ENCODE data around the gene IL3. TPM values are rescaled to one million over a fixed set of nuclear protein-coding genes. Genes with fewer than 3 reads are reported as not detected.
A peak's percentile ranks its signal among the peaks of the same experiment; 100 is the strongest.
"Not testable (repeated sequence)": the region's sequence is repeated elsewhere in the genome, so short reads cannot be mapped to it uniquely, and the experiment has no call there.

IL3 gene
- total and polyA plus RNA-seq, 2 of the 4 experiments (the other 2 are of a cell fraction): not detected

GRCh38 chr5:132105688-132106087 lies 45.2 kb downstream of the IL3 start:
- Histone ChIP-seq H3K9me1 (ENCODE audit: insufficient read depth, low read length) (peaks cover 31% of the 10 kb centered on the region), H4K20me1 (ENCODE audit: insufficient read depth, low read length) (no peaks in the 10 kb centered on the region), H3K9ac (ENCODE audit: low read depth, low read length) (no peak overlapping the region), H2BK5ac (ENCODE audit: low read depth, low read length, poor library complexity, severe bottlenecking) (no peak overlapping the region), H2BK20ac (ENCODE audit: low read depth, low read length) (no peak overlapping the region; the same call in 1 of the 2 replicates), H2AK5ac (ENCODE audit: low read depth, low read length) (peak overlapping the region; percentile 87; the same call in 1 of the 2 replicates), H3K4ac (ENCODE audit: low read depth, low read length) (no peak overlapping the region), H2AK9ac (replicated peaks; ENCODE audit: low read depth, low read length, poor library complexity) (no peak overlapping the region), H3K18ac (ENCODE audit: low read depth, low read length) (no peak overlapping the region), H3K4me3 (ENCODE audit: insufficient read depth, low read depth, low read length) (no peak overlapping the region), H3K23ac (ENCODE audit: low read depth, low read length) (no peak overlapping the region), H2BK120ac (ENCODE audit: low read depth, low read length) (peak overlapping the region; percentile 88; the same call in 1 of the 2 replicates), H4K5ac (ENCODE audit: low read depth, low read length) (no peak overlapping the region), H4K91ac (ENCODE audit: insufficient read depth, low read depth, low read length) (no peak overlapping the region), H3K27ac (ENCODE audit: insufficient read depth, low read length) (no peak overlapping the region), H3K36me3 (ENCODE audit: control insufficient read depth, insufficient read depth, low read length) (no peaks in the 10 kb centered on the region), H3K9me3 (ENCODE audit: control insufficient read depth, insufficient read depth, low read length) (no peaks in the 10 kb centered on the region), H2AFZ (replicated peaks; ENCODE audit: low read length, poor library complexity) (no peak overlapping the region), H4K8ac (ENCODE audit: low read depth in 2 of 2, low read length in 2 of 2) (no peak overlapping the region), H3K79me1 (ENCODE audit: low read depth in 1 of 2, low read length in 2 of 2) (no peaks in the 10 kb centered on the region), H3K4me2 (ENCODE audit: low read depth, low read length) (no peak overlapping the region), H3K56ac (ENCODE audit: extremely low read depth, insufficient read depth, low read length) (no peak overlapping the region), H3K27me3 (ENCODE audit: control insufficient read depth, insufficient read depth, low read length) (no peaks in the 10 kb centered on the region), H3K14ac (replicated peaks; ENCODE audit: low read depth, low read length) (no peak overlapping the region), H2BK15ac (ENCODE audit: low read depth, low read length) (no peak overlapping the region), H3K4me1 (ENCODE audit: control insufficient read depth, insufficient read depth, low read length) (peaks cover 22% of the 10 kb centered on the region)
- DNase-seq: no peak
- CTCF ChIA-PET: interaction anchor here (1.3 kb wide), 1 partner anchor 12 kb away, joined by 3 read pairs; no protein-coding TSS in a partner anchor
- intact Hi-C loops (cut with micrococcal nuclease): no loop called here
- TF ChIP-seq SMC3 (IDR thresholded peaks at IDR 0.05; ENCODE audit: low read depth, low read length): no peak
- TF ChIP-seq POLR2A (IDR thresholded peaks at IDR 0.05; ENCODE audit: low read depth, low read length): no peak
- no peak for TF ChIP-seq MAFK (IDR thresholded peaks at IDR 0.05; ENCODE audit: low read depth, low read length)
- no peak for TF ChIP-seq RCOR1 (IDR thresholded peaks at IDR 0.05; ENCODE audit: insufficient replicate concordance, low read length)
- TF ChIP-seq CHD1 (IDR thresholded peaks at IDR 0.05; ENCODE audit: low read depth, low read length): no peak
- TF ChIP-seq FOS (IDR thresholded peaks at IDR 0.05; ENCODE audit: low read depth, low read length): no peak
- TF ChIP-seq RAD21 (IDR thresholded peaks at IDR 0.05; ENCODE audit: low read length): no peak
- no peak for TF ChIP-seq MAZ (IDR thresholded peaks at IDR 0.05; ENCODE audit: borderline replicate concordance, low read depth, low read length)
- no peak for TF ChIP-seq RFX5 (IDR thresholded peaks at IDR 0.05; ENCODE audit: low read depth, low read length)
- 100% methylated on average over 1 of the region's 3 CpGs; no CpG with 5 or more reads in 1 of the 2 experiments for WGBS, 2 experiments (ENCODE audit: extremely low coverage in 2 of 2, insufficient read length in 1 of 2)
- dilution Hi-C loops (cut with HindIII; ENCODE audit: low sequenced_read_pairs, unreplicated experiment): no loop called here
- in situ Hi-C loops (cut with MboI; ENCODE audit: low sequenced_read_pairs): no loop called here
- POLR2A ChIA-PET (ENCODE audit: unreplicated experiment): no interaction called here
- no peak for ATAC-seq (ENCODE audit: low read depth)
- BruUV-seq (replicated peaks): no TSS peak

- POLR2A ChIA-PET (ENCODE audit: unreplicated experiment); DNase-seq; CTCF ChIA-PET; H2AK9ac ChIP-seq (replicated peaks; ENCODE audit: low read depth, low read length, poor library complexity); H3K4ac ChIP-seq (ENCODE audit: low read depth, low read length); H2AK5ac ChIP-seq (ENCODE audit: low read depth, low read length); intact Hi-C loops (cut with micrococcal nuclease); H2AFZ ChIP-seq (replicated peaks; ENCODE audit: low read length, poor library complexity); H2BK5ac ChIP-seq (ENCODE audit: low read depth, low read length, poor library complexity, severe bottlenecking); H4K20me1 ChIP-seq (ENCODE audit: insufficient read depth, low read length); H3K56ac ChIP-seq (ENCODE audit: extremely low read depth, insufficient read depth, low read length); H3K23ac ChIP-seq (ENCODE audit: low read depth, low read length); H3K9me3 ChIP-seq (ENCODE audit: control insufficient read depth, insufficient read depth, low read length); H2BK15ac ChIP-seq (ENCODE audit: low read depth, low read length); H2BK20ac ChIP-seq (ENCODE audit: low read depth, low read length); H3K27ac ChIP-seq (ENCODE audit: insufficient read depth, low read length); H3K27me3 ChIP-seq (ENCODE audit: control insufficient read depth, insufficient read depth, low read length); H4K91ac ChIP-seq (ENCODE audit: insufficient read depth, low read depth, low read length); dilution Hi-C loops (cut with HindIII; ENCODE audit: low sequenced_read_pairs, unreplicated experiment); H3K14ac ChIP-seq (replicated peaks; ENCODE audit: low read depth, low read length); BruUV-seq (replicated peaks); in situ Hi-C loops (cut with MboI; ENCODE audit: low sequenced_read_pairs); H3K4me2 ChIP-seq (ENCODE audit: low read depth, low read length); H3K36me3 ChIP-seq (ENCODE audit: control insufficient read depth, insufficient read depth, low read length); H3K18ac ChIP-seq (ENCODE audit: low read depth, low read length); H4K5ac ChIP-seq (ENCODE audit: low read depth, low read length); H4K8ac ChIP-seq (ENCODE audit: low read depth in 2 of 2, low read length in 2 of 2); H3K79me1 ChIP-seq (ENCODE audit: low read depth in 1 of 2, low read length in 2 of 2); ATAC-seq (ENCODE audit: low read depth); H2BK120ac ChIP-seq (ENCODE audit: low read depth, low read length); H3K4me3 ChIP-seq (ENCODE audit: insufficient read depth, low read depth, low read length); H3K9ac ChIP-seq (ENCODE audit: low read depth, low read length): not testable (repeated sequence)
- no CpG with 5 or more reads among the region's 1 CpG for WGBS, 2 experiments (ENCODE audit: extremely low coverage in 2 of 2, insufficient read length in 1 of 2)
- peaks cover 18% of the 10 kb centered on the region for H3K9me1 ChIP-seq (ENCODE audit: insufficient read depth, low read length)
- peaks cover 11% of the 10 kb centered on the region for H3K4me1 ChIP-seq (ENCODE audit: control insufficient read depth, insufficient read depth, low read length)
Measured at GRCh38 chr5:132108495-132108894, 48.0 kb downstream of the IL3 start.
